Keratinocyte (primary cell): ENCODE results near the gene NVL.

ENCODE experiments used
- CTCF ChIP-seq, 3 experiments: IDR thresholded peaks in 1 of 3; conservative IDR thresholded peaks in 1 of 3; optimal IDR thresholded peaks in 1 of 3; 2 replicates in 2 of 3; 3 replicates in 1 of 3; pipeline versions ENCODE3 to v1.5.1; 2011; ENCODE audit warnings: low read length in 3 of 3, mild to moderate bottlenecking in 3 of 3, moderate library complexity in 2 of 3, control low read depth in 1 of 3, inconsistent platforms in 1 of 3; ENCODE audit not compliant: insufficient read depth in 2 of 3; ENCODE audit errors: extremely low read depth in 1 of 3
- EZH2 ChIP-seq: IDR thresholded peaks from one replicate; pipeline ENCODE4 v1.6.1; 2012; ENCODE audit warnings: inconsistent platforms, mild to moderate bottlenecking, low read length, moderate library complexity

DNA sequence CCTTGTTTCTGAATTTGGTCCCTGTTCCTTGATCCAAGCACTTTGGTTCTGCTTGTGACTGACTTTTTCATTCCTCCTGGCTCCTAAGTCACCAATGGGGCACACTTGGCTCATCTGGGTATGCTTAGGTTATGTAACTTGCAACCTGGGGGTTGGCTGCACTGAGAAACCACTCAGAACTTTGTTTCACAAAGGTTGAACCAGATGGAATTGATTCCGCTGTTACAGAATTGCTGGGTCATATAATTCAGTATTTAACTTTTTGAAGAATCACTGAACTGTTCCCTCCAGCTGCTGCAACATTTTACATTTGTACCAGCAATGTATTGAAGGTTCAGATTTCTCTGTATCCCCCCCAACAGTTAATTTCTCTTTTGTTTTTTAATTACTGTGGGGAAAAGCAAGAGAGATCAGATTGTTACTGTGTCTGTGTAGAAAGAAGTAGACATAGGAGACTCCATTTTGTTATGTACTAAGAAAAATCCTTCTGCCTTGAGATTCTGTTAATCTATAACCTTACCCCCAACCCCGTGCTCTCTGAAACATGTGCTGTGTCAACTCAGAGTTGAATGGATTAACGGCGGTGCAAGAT lies 9.6 kb upstream of the NVL start:
- TF ChIP-seq CTCF (optimal IDR thresholded peaks at IDR 0.05 in 1 of 3, IDR thresholded peaks at IDR 0.05 in 1 of 3, conservative IDR thresholded peaks at IDR 0.05 in 1 of 3; ENCODE audit: extremely low read depth in 1 of 3, insufficient read depth in 2 of 3, low read length in 3 of 3) (no peak), EZH2 (no peak)
